NCI-H2227 treated with DMSO at 0.1 percent for 48 hours (cell line): Measurements from ENCODE around the gene BAZ1A.

Source experiments
- DNase-seq: peaks from one replicate; lab custom pipeline; 2025; lab: John Stamatoyannopoulos, UW

Gene BAZ1A

GRCh38 chr14:34722723-34723545 lies 152.2 kb downstream of the BAZ1A start:
- DNase-seq, result peak; percentile 77

GRCh38 chr14:34721129-34721528 lies 154.0 kb downstream of the BAZ1A start:
- DNase-seq, result no peak

GRCh38 chr14:34718750-34719304 lies 156.3 kb downstream of the BAZ1A start:
- DNase-seq, result no peak

GRCh38 chr14:34715127-34715863 lies 159.9 kb downstream of the BAZ1A start:
- no peak for DNase-seq

GRCh38 chr14:34714320-34715126 lies 160.6 kb downstream of the BAZ1A start, which contains the start of gene CFL2:
Gene CFL2 (minus strand): TSS chr14:34714593. CDS start chr14:34714540, 53 bp downstream.
- DNase-seq, result peak; percentile 80

GRCh38 chr14:34713681-34714319 lies 161.4 kb downstream of the BAZ1A start:
- no peak for DNase-seq

GRCh38 chr14:34713122-34713680 lies 162.0 kb downstream of the BAZ1A start:
- DNase-seq, result no peak

GRCh38 chr14:34711796-34712712 lies 163.1 kb downstream of the BAZ1A start:
- DNase-seq, result no peak

GRCh38 chr14:34711169-34711568 lies 164.0 kb downstream of the BAZ1A start:
- no peak for DNase-seq

GRCh38 chr14:34710744-34711143 lies 164.4 kb downstream of the BAZ1A start:
- DNase-seq, result no peak

GRCh38 chr14:34710006-34710405 lies 165.2 kb downstream of the BAZ1A start:
- DNase-seq, result no peak

- no peak for DNase-seq
Measured at GRCh38 chr14:34707722-34708121, 167.4 kb downstream of the BAZ1A start.
